Upper lobe of right lung (tissue), 1 donor: Measurements from ENCODE around the gene COX4I2. TPM values are rescaled to one million over a fixed set of nuclear protein-coding genes. Genes with fewer than 3 reads are reported as not detected.
"Not testable (repeated sequence)": the region's sequence is repeated elsewhere in the genome, so short reads cannot be mapped to it uniquely, and the experiment has no call there.

Source experiments
- ATAC-seq: fragments of 200-7000 bp; cut with Tn5 transposase; one replicate; pipeline ENCODE4 v1.9.1; 2020; ENCODE audit warnings: mild to moderate bottlenecking, moderate library complexity
- DNase-seq: peaks from one replicate; pipeline ENCODE4 v3.0.0-alpha.2; 2020
- H3K27ac ChIP-seq: fragments of 200-600 bp; one replicate; pipeline ENCODE4 v1.8.0; 2022
- H3K27me3 ChIP-seq: fragments of 200-600 bp; one replicate; pipeline ENCODE4 v1.8.0; 2022; ENCODE audit warnings: mild to moderate bottlenecking
- H3K36me3 ChIP-seq: fragments of 200-600 bp; one replicate; pipeline ENCODE4 v1.8.0; 2022
- H3K4me1 ChIP-seq: fragments of 200-600 bp; one replicate; pipeline ENCODE4 v1.8.0; 2022
- H3K4me3 ChIP-seq: fragments of 200-600 bp; one replicate; pipeline ENCODE4 v1.8.0; 2022; ENCODE audit warnings: mild to moderate bottlenecking
- H3K9me3 ChIP-seq: fragments of 200-600 bp; one replicate; pipeline ENCODE4 v1.8.0; 2022
- CTCF ChIP-seq: fragments of 200-600 bp; IDR thresholded peaks from one replicate; pipeline ENCODE4 v1.8.0; 2022; ENCODE audit warnings: antibody characterized with exemption
- intact Hi-C: fragments of 100-400 bp; cut with DNase I; formaldehyde crosslinking; loops from one replicate; pipeline ENCODE4 v1.11.0; 2022
- total RNA-seq: library from RNA; stranded (reverse); fragmentation: NEBNext Ultra II Directional; extraction: Animal tissue kit (Norgen Biotek cat#: 25700); gene quantifications from one replicate; pipeline ENCODE4 v1.2.1, GENCODE V29; 2021
- donor health status: DM: no; HTN: yes; CAD: no; lungs with severe emphysema.

The COX4I2 gene
- total RNA-seq, 1 donor from 2014 or later, result 19.1 TPM

- Histone ChIP-seq H3K9me3 (no peaks in the 10 kb centered on the region), H3K27ac (peak overlapping the region; percentile 78), H3K4me1 (peaks cover 68% of the 10 kb centered on the region), H3K4me3 (no peak overlapping the region), H3K36me3 (peaks cover 30% of the 10 kb centered on the region), H3K27me3 (no peaks in the 10 kb centered on the region)
- peak; percentile 78 for DNase-seq
- ATAC-seq, result peak; percentile 61
- intact Hi-C loops, result no loop called here
- no peak for TF ChIP-seq CTCF
Measured at GRCh38 chr20:31663838-31664695, 26.4 kb downstream of the COX4I2 start.

- Histone ChIP-seq H3K9me3 (no peaks in the 10 kb centered on the region), H3K27ac (peak overlapping the region; percentile 78), H3K4me1 (peaks cover 76% of the 10 kb centered on the region), H3K4me3 (no peak overlapping the region), H3K36me3 (peaks cover 30% of the 10 kb centered on the region), H3K27me3 (no peaks in the 10 kb centered on the region)
- TF ChIP-seq CTCF, result no peak
- intact Hi-C loops, result no loop called here
- DNase-seq, result no peak
- peak; percentile 1 for ATAC-seq
Measured at GRCh38 chr20:31664696-31665354, 27.1 kb downstream of the COX4I2 start.

DNA sequence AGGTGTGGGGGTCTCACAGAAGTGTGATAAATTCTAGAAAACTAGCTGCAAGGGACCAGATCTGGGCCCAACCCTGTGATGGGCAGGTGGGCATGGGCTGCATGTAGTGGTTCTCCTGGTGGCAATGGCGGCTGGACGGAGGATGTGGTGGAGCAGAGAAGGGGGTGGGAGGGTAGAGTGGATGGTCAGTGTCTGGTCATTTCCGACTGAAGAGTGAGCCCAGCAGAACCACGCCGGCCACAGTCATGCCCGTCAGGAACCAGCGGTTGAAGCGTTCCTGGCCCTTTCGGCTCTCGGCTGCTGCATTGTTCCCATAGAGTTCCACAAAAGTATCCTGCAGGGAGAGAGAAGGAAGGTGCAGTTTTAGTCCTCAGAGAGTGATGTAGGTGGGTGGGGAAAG lies 28.0 kb downstream of the COX4I2 start:
- H3K4me1 ChIP-seq, result peaks cover 85% of the 10 kb centered on the region
- H3K27me3 ChIP-seq, result no peaks in the 10 kb centered on the region
- intact Hi-C loops, result no loop called here
- no peak for ATAC-seq
- TF ChIP-seq CTCF, result no peak
- no peak overlapping the region for H3K4me3 ChIP-seq
- H3K27ac ChIP-seq, result peak overlapping the region; percentile 78
- peaks cover 30% of the 10 kb centered on the region for H3K36me3 ChIP-seq
- H3K9me3 ChIP-seq, result no peaks in the 10 kb centered on the region
- DNase-seq, result no peak

GRCh38 chr20:31666258-31667042 lies 28.7 kb downstream of the COX4I2 start:
- peaks cover 89% of the 10 kb centered on the region for H3K4me1 ChIP-seq
- ATAC-seq, result peak; percentile 80
- H3K9me3 ChIP-seq, result no peaks in the 10 kb centered on the region
- no peaks in the 10 kb centered on the region for H3K27me3 ChIP-seq
- DNase-seq, result peak; percentile 83
- TF ChIP-seq CTCF, result no peak
- no peak overlapping the region for H3K4me3 ChIP-seq
- H3K36me3 ChIP-seq, result peaks cover 30% of the 10 kb centered on the region
- H3K27ac ChIP-seq, result peak overlapping the region; percentile 78
- intact Hi-C loops, result no loop called here

DNA sequence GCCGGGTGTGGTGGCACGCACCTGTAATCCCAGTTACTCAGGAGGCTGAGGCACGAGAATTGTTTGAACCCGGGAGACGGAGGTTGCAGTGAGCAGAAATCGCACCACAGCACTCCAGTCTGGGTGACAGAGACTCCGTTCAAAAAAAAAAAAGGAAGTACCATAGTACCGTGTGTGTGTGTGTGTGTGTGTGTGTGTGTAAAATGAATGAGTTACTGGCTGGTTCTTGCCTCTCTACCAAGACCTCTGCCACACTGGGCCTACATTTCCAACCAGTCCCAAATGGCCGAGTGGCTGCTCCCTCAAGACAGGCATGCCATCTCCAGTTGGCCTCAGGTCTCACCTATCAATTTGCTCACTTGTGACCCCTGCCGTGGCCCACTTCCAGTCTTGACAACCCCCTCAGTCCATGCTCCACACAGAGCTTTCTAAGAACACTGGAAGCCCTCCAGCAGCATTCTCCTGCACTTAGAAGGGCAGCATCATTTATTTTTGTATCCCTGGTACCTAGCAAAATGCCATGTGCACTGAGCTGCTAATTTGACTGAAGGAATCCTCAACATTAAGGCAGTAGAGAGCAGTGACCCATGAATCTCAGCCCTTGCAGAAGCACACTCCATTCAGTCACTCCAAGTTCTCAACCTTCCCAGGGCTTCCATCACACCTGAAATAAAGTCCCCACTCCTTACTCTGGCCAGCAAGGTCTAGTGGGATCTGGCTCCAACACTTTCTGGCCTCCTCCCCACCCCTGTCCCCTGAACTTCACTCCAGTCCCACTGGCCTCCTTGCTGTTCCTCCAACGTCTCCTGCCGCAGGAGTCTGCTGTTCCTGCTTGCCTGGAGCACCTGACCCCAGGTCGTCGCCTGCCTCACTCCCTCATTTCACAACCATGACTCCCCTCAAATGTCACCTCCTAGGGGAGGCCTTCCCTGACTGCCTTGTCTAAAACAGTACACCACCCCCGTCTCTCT lies 29.9 kb downstream of the COX4I2 start:
- ATAC-seq (peak; percentile 23), DNase-seq (no peak)
- Histone ChIP-seq H3K4me1 (peaks cover 90% of the 10 kb centered on the region), H3K27ac (peak overlapping the region; percentile 85), H3K36me3 (peaks cover 30% of the 10 kb centered on the region), H3K9me3 (no peaks in the 10 kb centered on the region), H3K4me3 (no peak overlapping the region), H3K27me3 (no peaks in the 10 kb centered on the region)
- TF ChIP-seq CTCF, result no peak
- intact Hi-C loops, result no loop called here

- H3K36me3 ChIP-seq, result peaks cover 24% of the 10 kb centered on the region
- ATAC-seq, intact Hi-C loops, H3K9me3 ChIP-seq, DNase-seq, H3K4me3 ChIP-seq, H3K27me3 ChIP-seq: not testable (repeated sequence)
- H3K27ac ChIP-seq, result peak overlapping the region; percentile 85
- H3K4me1 ChIP-seq, result peaks cover 97% of the 10 kb centered on the region
Measured at GRCh38 chr20:31668944-31669343, 31.2 kb downstream of the COX4I2 start.
